Measurements from ENCODE around the gene PPWD1.
"Not testable (repeated sequence)": the region's sequence is repeated elsewhere in the genome, so short reads cannot be mapped to it uniquely, and the experiment has no call there.

PPWD1 gene

DNA sequence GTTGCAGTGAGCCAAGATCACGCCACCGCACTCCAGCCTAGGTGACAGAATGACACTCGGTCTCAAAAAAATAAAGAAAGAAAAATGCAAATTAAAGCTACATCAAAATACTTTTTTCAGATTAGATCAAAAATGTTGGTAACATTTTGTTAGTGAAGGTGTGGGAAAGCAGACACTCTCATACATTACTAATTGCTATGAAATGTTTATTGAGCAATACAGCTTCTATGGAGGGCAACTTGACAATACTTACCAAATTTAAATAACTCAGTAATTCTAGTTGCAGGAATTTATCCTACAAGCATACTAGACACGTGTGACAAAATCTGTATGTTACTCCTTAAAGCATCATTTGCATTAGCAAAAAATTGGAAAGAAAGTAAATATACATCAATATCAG lies 56.9 kb downstream of the PPWD1 start:
- H4K8ac ChIP-seq (ENCODE audit: low read length) = no peak overlapping the region
- WGBS = 100% methylated on average over 1 of the region's 4 CpGs

DNA sequence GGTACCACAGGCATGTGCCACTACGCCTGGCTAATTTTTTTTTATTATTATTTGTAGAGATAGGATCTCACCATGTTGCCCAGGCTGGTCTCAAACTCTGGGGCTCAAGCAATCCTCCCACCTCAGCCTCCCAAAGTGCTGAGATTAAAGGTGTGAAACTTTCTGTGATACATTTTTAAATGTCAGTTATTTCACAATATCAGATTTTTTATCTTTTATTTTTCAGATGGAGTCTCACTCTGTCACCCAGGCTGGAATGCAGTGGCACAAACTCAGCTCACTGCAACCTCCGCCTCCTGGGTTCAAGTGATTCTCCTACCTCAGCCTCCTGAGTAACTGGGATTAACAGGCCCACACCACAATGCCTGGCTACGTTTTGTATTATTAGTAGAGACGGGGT lies 58.9 kb downstream of the PPWD1 start:
- H2BK12ac ChIP-seq (ENCODE audit: low read length in 2 of 2); H4K91ac ChIP-seq (ENCODE audit: low read length); H2AFZ ChIP-seq (ENCODE audit: low read depth, low read length); H3K4me3 ChIP-seq (ENCODE audit: insufficient read depth in 1 of 2, low read depth in 1 of 2, low read length in 2 of 2); H2BK120ac ChIP-seq (ENCODE audit: low read depth, low read length); H3K27ac ChIP-seq (ENCODE audit: low read length, poor library complexity, severe bottlenecking); H3K9ac ChIP-seq (ENCODE audit: low read length); H3K4me2 ChIP-seq (ENCODE audit: low read length, poor library complexity, severe bottlenecking); H3K18ac ChIP-seq (ENCODE audit: low read depth in 1 of 2, low read length in 2 of 2); H3K79me1 ChIP-seq (replicated peaks; ENCODE audit: low read length, poor library complexity, severe bottlenecking); H3K27me3 ChIP-seq (ENCODE audit: control insufficient read depth in 1 of 2, insufficient read depth in 1 of 2, low read length in 2 of 2); H3K4me1 ChIP-seq (ENCODE audit: control insufficient read depth, insufficient read depth, low read depth, low read length); H2BK5ac ChIP-seq (ENCODE audit: low read depth, low read length, poor library complexity, severe bottlenecking); H2BK15ac ChIP-seq (ENCODE audit: low read depth, poor library complexity, severe bottlenecking); H3K9me3 ChIP-seq (ENCODE audit: control insufficient read depth, low read length); H2AK5ac ChIP-seq (ENCODE audit: low read length, severe bottlenecking); H3K4ac ChIP-seq (ENCODE audit: low read depth in 1 of 2, low read length in 2 of 2); H3K23ac ChIP-seq (ENCODE audit: low read length in 2 of 2); H4K8ac ChIP-seq (ENCODE audit: low read length); H3K14ac ChIP-seq (ENCODE audit: low read length in 2 of 2); DNase-seq: not testable (repeated sequence)
- WGBS = 96% methylated on average over 3 of the region's 4 CpGs
- peaks cover 0 to 13% of the 10 kb centered on the region in 2 experiments for H3K36me3 ChIP-seq (ENCODE audit: control insufficient read depth in 1 of 2, insufficient read depth in 2 of 2, low read depth in 1 of 2, low read length in 2 of 2)

More for the DNA sequence above, 56.9 kb downstream of the PPWD1 start:
- no peaks in the 10 kb centered on the region for H3K27me3 ChIP-seq (ENCODE audit: control insufficient read depth in 1 of 2, insufficient read depth in 1 of 2, low read length in 2 of 2)
- peaks cover 0 to 31% of the 10 kb centered on the region in 2 experiments for H3K36me3 ChIP-seq (ENCODE audit: control insufficient read depth in 1 of 2, insufficient read depth in 2 of 2, low read depth in 1 of 2, low read length in 2 of 2)
- H3K18ac ChIP-seq (ENCODE audit: low read depth in 1 of 2, low read length in 2 of 2) = no peak overlapping the region
- no peak overlapping the region for H2AFZ ChIP-seq (ENCODE audit: low read depth, low read length)
- H3K4ac ChIP-seq (ENCODE audit: low read depth in 1 of 2, low read length in 2 of 2) = no peak overlapping the region
- H3K79me1 ChIP-seq (replicated peaks; ENCODE audit: low read length, poor library complexity, severe bottlenecking) = peaks cover 3% of the 10 kb centered on the region
- no peak overlapping the region for H4K91ac ChIP-seq (ENCODE audit: low read length)
- no peak overlapping the region for H2BK12ac ChIP-seq (ENCODE audit: low read length in 2 of 2)
- no peak overlapping the region for H3K23ac ChIP-seq (ENCODE audit: low read length in 2 of 2)
- no peak overlapping the region for H2AK5ac ChIP-seq (ENCODE audit: low read length, severe bottlenecking)
- no peak overlapping the region for H3K14ac ChIP-seq (ENCODE audit: low read length in 2 of 2)
- DNase-seq = no peak
- H3K4me2 ChIP-seq (ENCODE audit: low read length, poor library complexity, severe bottlenecking) = no peak overlapping the region
- no peak overlapping the region for H2BK120ac ChIP-seq (ENCODE audit: low read depth, low read length)
- peaks cover 3% of the 10 kb centered on the region for H3K4me1 ChIP-seq (ENCODE audit: control insufficient read depth, insufficient read depth, low read depth, low read length)
- H3K9ac ChIP-seq (ENCODE audit: low read length) = no peak overlapping the region
- H2BK15ac ChIP-seq (ENCODE audit: low read depth, poor library complexity, severe bottlenecking) = no peak overlapping the region
- H3K27ac ChIP-seq (ENCODE audit: low read length, poor library complexity, severe bottlenecking) = no peak overlapping the region
- H2BK5ac ChIP-seq (ENCODE audit: low read depth, low read length, poor library complexity, severe bottlenecking) = no peak overlapping the region
- no peaks in the 10 kb centered on the region for H3K9me3 ChIP-seq (ENCODE audit: control insufficient read depth, low read length)
- H3K4me3 ChIP-seq (ENCODE audit: insufficient read depth in 1 of 2, low read depth in 1 of 2, low read length in 2 of 2) = no peak overlapping the region

DNA sequence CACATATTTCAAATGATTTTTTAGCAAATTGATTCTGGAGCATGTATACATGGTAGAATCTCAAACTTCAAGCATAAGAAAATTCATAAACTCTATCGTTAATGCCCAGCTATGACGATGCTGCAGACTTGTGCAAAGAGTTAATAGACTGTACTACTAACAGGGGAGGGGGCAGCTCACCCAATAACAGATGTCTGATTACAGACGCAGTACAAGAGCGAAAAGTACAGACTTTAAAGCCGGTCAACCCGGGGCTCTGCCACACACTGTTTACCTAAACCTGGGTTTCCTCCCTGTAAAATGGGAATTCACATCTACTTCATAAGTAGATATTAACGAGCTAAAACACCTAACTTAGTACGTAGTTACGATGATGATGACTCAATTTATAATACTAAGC lies 60.4 kb downstream of the PPWD1 start:
- Histone ChIP-seq H3K4me2 (ENCODE audit: low read length, poor library complexity, severe bottlenecking) (peak overlapping the region; percentile 74), H3K18ac (ENCODE audit: low read depth in 1 of 2, low read length in 2 of 2) (no peak overlapping the region), H2BK120ac (ENCODE audit: low read depth, low read length) (no peak overlapping the region), H2BK12ac (ENCODE audit: low read length in 2 of 2) (no peak overlapping the region), H3K23ac (ENCODE audit: low read length in 2 of 2) (no peak overlapping the region), H2AFZ (ENCODE audit: low read depth, low read length) (no peak overlapping the region), H3K27me3 (ENCODE audit: control insufficient read depth in 1 of 2, insufficient read depth in 1 of 2, low read length in 2 of 2) (no peaks in the 10 kb centered on the region), H3K9me3 (ENCODE audit: control insufficient read depth, low read length) (no peaks in the 10 kb centered on the region), H2BK15ac (ENCODE audit: low read depth, poor library complexity, severe bottlenecking) (no peak overlapping the region), H4K8ac (ENCODE audit: low read length) (no peak overlapping the region), H3K27ac (ENCODE audit: low read length, poor library complexity, severe bottlenecking) (no peak overlapping the region), H4K91ac (ENCODE audit: low read length) (no peak overlapping the region), H3K79me1 (replicated peaks; ENCODE audit: low read length, poor library complexity, severe bottlenecking) (peaks cover 8% of the 10 kb centered on the region), H3K14ac (ENCODE audit: low read length in 2 of 2) (no peak overlapping the region), H2AK5ac (ENCODE audit: low read length, severe bottlenecking) (no peak overlapping the region), H2BK5ac (ENCODE audit: low read depth, low read length, poor library complexity, severe bottlenecking) (no peak overlapping the region), H3K4ac (ENCODE audit: low read depth in 1 of 2, low read length in 2 of 2) (no peak overlapping the region), H3K36me3 (ENCODE audit: control insufficient read depth in 1 of 2, insufficient read depth in 2 of 2, low read depth in 1 of 2, low read length in 2 of 2) (peaks cover 2% of the 10 kb centered on the region in 2 experiments), H3K9ac (ENCODE audit: low read length) (peak overlapping the region; percentile 96), H3K4me1 (ENCODE audit: control insufficient read depth, insufficient read depth, low read depth, low read length) (peaks cover 6% of the 10 kb centered on the region), H3K4me3 (ENCODE audit: insufficient read depth in 1 of 2, low read depth in 1 of 2, low read length in 2 of 2) (peak overlapping the region; percentile 81 to 88)
- 42% methylated on average over 4 of the region's 9 CpGs for WGBS
- DNase-seq = no peak

GRCh38 chr5:65624025-65624570 lies 61.0 kb downstream of the PPWD1 start, which contains the start of gene TRIM23:
TRIM23 (minus strand) TSS chr5:65624333; CDS start chr5:65624274, 59 bp downstream.
- Histone ChIP-seq H3K27me3 (ENCODE audit: control insufficient read depth in 1 of 2, insufficient read depth in 1 of 2, low read length in 2 of 2) (no peaks in the 10 kb centered on the region), H3K4ac (ENCODE audit: low read depth in 1 of 2, low read length in 2 of 2) (peak within 1 kb of the TSS in 1 of 2 experiments; percentile 92), H2BK5ac (ENCODE audit: low read depth, low read length, poor library complexity, severe bottlenecking) (peak within 1 kb of the TSS; percentile 69), H2AK5ac (ENCODE audit: low read length, severe bottlenecking) (no peak within 1 kb of the TSS), H3K79me1 (replicated peaks; ENCODE audit: low read length, poor library complexity, severe bottlenecking) (peaks cover 8% of the 10 kb centered on the region), H3K4me2 (ENCODE audit: low read length, poor library complexity, severe bottlenecking) (peak within 1 kb of the TSS; percentile 74), H2BK12ac (ENCODE audit: low read length in 2 of 2) (no peak within 1 kb of the TSS), H3K27ac (ENCODE audit: low read length, poor library complexity, severe bottlenecking) (peak within 1 kb of the TSS; percentile 94), H3K18ac (ENCODE audit: low read depth in 1 of 2, low read length in 2 of 2) (peak within 1 kb of the TSS; percentile 58 to 80), H3K9me3 (ENCODE audit: control insufficient read depth, low read length) (no peaks in the 10 kb centered on the region), H2BK15ac (ENCODE audit: low read depth, poor library complexity, severe bottlenecking) (no peak within 1 kb of the TSS), H3K36me3 (ENCODE audit: control insufficient read depth in 1 of 2, insufficient read depth in 2 of 2, low read depth in 1 of 2, low read length in 2 of 2) (peaks cover 2 to 3% of the 10 kb centered on the region in 2 experiments), H3K14ac (ENCODE audit: low read length in 2 of 2) (peak within 1 kb of the TSS in 1 of 2 experiments; percentile 65), H2BK120ac (ENCODE audit: low read depth, low read length) (no peak within 1 kb of the TSS), H3K9ac (ENCODE audit: low read length) (peak within 1 kb of the TSS; percentile 96), H4K8ac (ENCODE audit: low read length) (peak within 1 kb of the TSS; percentile 89), H2AFZ (ENCODE audit: low read depth, low read length) (peak within 1 kb of the TSS; percentile 72), H3K4me1 (ENCODE audit: control insufficient read depth, insufficient read depth, low read depth, low read length) (peaks cover 6% of the 10 kb centered on the region), H3K4me3 (ENCODE audit: insufficient read depth in 1 of 2, low read depth in 1 of 2, low read length in 2 of 2) (peak within 1 kb of the TSS; percentile 81 to 88), H3K23ac (ENCODE audit: low read length in 2 of 2) (peak within 1 kb of the TSS in 1 of 2 experiments; percentile 72), H4K91ac (ENCODE audit: low read length) (peak within 1 kb of the TSS; percentile 18)
- peak; percentile 96 for DNase-seq
- under 1% methylated on average over 32 of the region's 32 CpGs for WGBS
